Large intestine (tissue), 3 donors: ENCODE measurements around the gene PPP1R12A. TPM values are rescaled to one million over a fixed set of nuclear protein-coding genes. Genes with fewer than 3 reads are reported as not detected.

Experiments
- DNase-seq, 2 donors: peaks; one replicate each; pipeline versions ENCODE4 v3.0.0 to v3.0.0-alpha.2; 2013
- H3K27ac ChIP-seq: one replicate; pipeline ENCODE4 v1.5.1; 2013; ENCODE audit warnings: low read length
- H3K27me3 ChIP-seq: 2 replicates; pipeline ENCODE4 v1.6.1; 2013; ENCODE audit warnings: low read length; ENCODE audit not compliant: control insufficient read depth, insufficient read depth
- H3K36me3 ChIP-seq: 2 replicates; pipeline ENCODE4 v1.6.1; 2013; ENCODE audit warnings: low read length; ENCODE audit not compliant: control insufficient read depth, insufficient read depth
- H3K4me1 ChIP-seq: one replicate; pipeline ENCODE4 v1.6.1; 2013; ENCODE audit warnings: low read length; ENCODE audit not compliant: control insufficient read depth, insufficient read depth
- H3K4me3 ChIP-seq: one replicate; pipeline ENCODE4 v1.5.1; 2013; ENCODE audit warnings: low read length
- H3K9me3 ChIP-seq: one replicate; pipeline ENCODE4 v1.6.1; 2013; ENCODE audit warnings: mild to moderate bottlenecking, low read depth, low read length, moderate library complexity; ENCODE audit not compliant: control insufficient read depth
- WGBS: methylation state at CpG from one replicate; pipeline ENCODE4 v1.1.5; 2013; ENCODE audit warnings: low lambda C conversion rate; ENCODE audit not compliant: insufficient coverage; 5-methylcytosine and 5-hydroxymethylcytosine counted together
- polyA plus RNA-seq: library from polyadenylated mRNA; unstranded; fragments of 120-200 nt; gene quantifications from one replicate; pipeline ENCODE4 v1.2.1, GENCODE V29; 2013

Gene PPP1R12A
- polyA plus RNA-seq, 1 donor, result 60.8 TPM

- no peaks in the 10 kb centered on the region for H3K4me1 ChIP-seq
These were observed 164.9 kb downstream of the PPP1R12A start for GRCh38 chr12:79769860-79770485.

GRCh38 chr12:79769189-79769859 lies 165.6 kb downstream of the PPP1R12A start:
- no peak overlapping the region for H3K4me3 ChIP-seq
- peaks cover 4% of the 10 kb centered on the region for H3K36me3 ChIP-seq
- H3K4me1 ChIP-seq, result no peaks in the 10 kb centered on the region
- no peak overlapping the region for H3K27ac ChIP-seq
- H3K27me3 ChIP-seq, result no peaks in the 10 kb centered on the region
- DNase-seq, result no peak
- WGBS, result 95% methylated on average over 2 of the region's 5 CpGs
- no peaks in the 10 kb centered on the region for H3K9me3 ChIP-seq

More at GRCh38 chr12:79769860-79770485, 164.9 kb downstream of the PPP1R12A start:
- WGBS, result 100% methylated on average over 1 of the region's 2 CpGs
- Histone ChIP-seq H3K9me3 (no peaks in the 10 kb centered on the region), H3K36me3 (peaks cover 7% of the 10 kb centered on the region), H3K27me3 (no peaks in the 10 kb centered on the region), H3K4me3 (no peak overlapping the region), H3K27ac (no peak overlapping the region)
- DNase-seq, result no peak

GRCh38 chr12:79766705-79767464 lies 168.0 kb downstream of the PPP1R12A start:
- WGBS, result 100% methylated on average over 2 of the region's 3 CpGs
- H3K27ac ChIP-seq, result no peak overlapping the region
- no peak overlapping the region for H3K4me3 ChIP-seq
- H3K9me3 ChIP-seq, result no peaks in the 10 kb centered on the region
- no peaks in the 10 kb centered on the region for H3K4me1 ChIP-seq
- H3K27me3 ChIP-seq, result no peaks in the 10 kb centered on the region
- H3K36me3 ChIP-seq, result no peaks in the 10 kb centered on the region
- DNase-seq, result no peak

GRCh38 chr12:79765157-79765556 lies 169.7 kb downstream of the PPP1R12A start:
- H3K9me3 ChIP-seq, result no peaks in the 10 kb centered on the region
- DNase-seq, result no peak
- H3K27me3 ChIP-seq, result no peaks in the 10 kb centered on the region
- H3K4me1 ChIP-seq, result no peaks in the 10 kb centered on the region
- H3K27ac ChIP-seq, result no peak overlapping the region
- H3K4me3 ChIP-seq, result no peak overlapping the region
- WGBS, result 100% methylated on average over 1 of the region's 1 CpG
- H3K36me3 ChIP-seq, result no peaks in the 10 kb centered on the region

GRCh38 chr12:79764641-79765040 lies 170.3 kb downstream of the PPP1R12A start:
- WGBS, result 97% methylated on average over 3 of the region's 3 CpGs
- Histone ChIP-seq H3K9me3 (no peaks in the 10 kb centered on the region), H3K27me3 (no peaks in the 10 kb centered on the region), H3K27ac (no peak overlapping the region), H3K36me3 (no peaks in the 10 kb centered on the region), H3K4me1 (no peaks in the 10 kb centered on the region), H3K4me3 (no peak overlapping the region)
- DNase-seq, result no peak

- DNase-seq, result no peak
- Histone ChIP-seq H3K9me3 (no peaks in the 10 kb centered on the region), H3K4me1 (no peaks in the 10 kb centered on the region), H3K27ac (no peak overlapping the region), H3K36me3 (no peaks in the 10 kb centered on the region), H3K4me3 (no peak overlapping the region), H3K27me3 (no peaks in the 10 kb centered on the region)
- WGBS, result 84% methylated on average over 4 of the region's 5 CpGs
These were observed 171.0 kb downstream of the PPP1R12A start for GRCh38 chr12:79763766-79764452.

- no peak for DNase-seq
- no CpG with 5 or more reads among the region's 1 CpG for WGBS
- Histone ChIP-seq H3K9me3 (peaks cover 1% of the 10 kb centered on the region), H3K27me3 (no peaks in the 10 kb centered on the region), H3K4me1 (no peaks in the 10 kb centered on the region), H3K36me3 (no peaks in the 10 kb centered on the region), H3K27ac (no peak overlapping the region), H3K4me3 (no peak overlapping the region)
These were observed 173.6 kb downstream of the PPP1R12A start for GRCh38 chr12:79761341-79761740.

GRCh38 chr12:79747274-79747673 lies 187.6 kb downstream of the PPP1R12A start:
- Histone ChIP-seq H3K27me3 (no peaks in the 10 kb centered on the region), H3K4me1 (no peaks in the 10 kb centered on the region), H3K27ac (no peak overlapping the region), H3K9me3 (no peaks in the 10 kb centered on the region), H3K4me3 (no peak overlapping the region), H3K36me3 (no peaks in the 10 kb centered on the region)
- DNase-seq, result no peak

GRCh38 chr12:79737875-79738718 lies 196.8 kb downstream of the PPP1R12A start:
- H3K4me1 ChIP-seq, result no peaks in the 10 kb centered on the region
- DNase-seq, result peak; percentile 43 to 59
- no peak overlapping the region for H3K4me3 ChIP-seq
- H3K27ac ChIP-seq, result no peak overlapping the region
- H3K27me3 ChIP-seq, result no peaks in the 10 kb centered on the region
- H3K9me3 ChIP-seq, result no peaks in the 10 kb centered on the region
- 23% methylated on average over 2 of the region's 4 CpGs for WGBS
- no peaks in the 10 kb centered on the region for H3K36me3 ChIP-seq

- Histone ChIP-seq H3K4me3 (no peak overlapping the region), H3K36me3 (no peaks in the 10 kb centered on the region), H3K27me3 (no peaks in the 10 kb centered on the region), H3K27ac (no peak overlapping the region), H3K4me1 (no peaks in the 10 kb centered on the region), H3K9me3 (no peaks in the 10 kb centered on the region)
- DNase-seq, result no peak
These were observed 202.3 kb downstream of the PPP1R12A start for GRCh38 chr12:79732638-79733037.
